ENCODE results near the gene CEP63. TPM values are rescaled to one million over a fixed set of nuclear protein-coding genes. Genes with fewer than 3 reads are reported as not detected.

Gene CEP63
- total and polyA plus RNA-seq, 12 donors, result 20.1 to 38.8 (median 30.8) TPM

DNA sequence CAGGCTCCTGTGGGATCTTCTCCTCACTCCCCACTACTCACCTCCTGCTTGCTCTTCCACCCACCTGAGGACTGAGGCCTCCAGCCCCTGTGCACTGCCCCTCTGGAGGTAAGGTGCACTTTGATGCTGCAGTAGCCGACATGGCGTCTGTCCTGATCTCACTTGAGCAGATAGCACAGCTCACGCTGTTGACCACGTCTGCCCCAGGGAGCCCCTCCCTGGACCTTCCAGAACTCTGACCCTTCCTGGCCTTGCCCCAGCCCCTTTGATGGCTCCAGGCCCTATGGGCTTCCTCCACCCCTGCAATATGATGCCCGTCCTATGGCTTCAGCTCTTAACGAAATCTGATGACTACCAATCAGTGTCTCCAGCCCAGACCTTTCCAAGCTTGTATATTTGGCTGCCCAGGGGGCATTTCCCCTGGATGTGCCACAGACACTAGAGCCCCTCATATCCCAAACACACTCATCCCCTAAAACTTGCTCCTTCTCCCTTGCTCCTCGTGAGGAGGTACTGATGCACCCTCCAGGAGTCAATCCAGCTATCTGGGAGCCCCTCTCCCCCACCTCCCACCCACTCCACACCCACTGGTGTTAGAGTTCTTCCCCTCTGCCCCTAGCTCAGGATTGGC is 137.9 kb downstream of the CEP63 start:
- Histone ChIP-seq H3K36me3 (peaks cover 0 to 7% (median 0%) of the 10 kb centered on the region in 9 donors), H3K4me1 (peaks cover 0 to 11% (median 0%) of the 10 kb centered on the region in 9 donors), H3K9me3 (no peaks in the 10 kb centered on the region), H3K27me3 (no peaks in the 10 kb centered on the region), H3K27ac (no peak overlapping the region), H3K4me3 (no peak overlapping the region)
- TF ChIP-seq, protein P1, sequence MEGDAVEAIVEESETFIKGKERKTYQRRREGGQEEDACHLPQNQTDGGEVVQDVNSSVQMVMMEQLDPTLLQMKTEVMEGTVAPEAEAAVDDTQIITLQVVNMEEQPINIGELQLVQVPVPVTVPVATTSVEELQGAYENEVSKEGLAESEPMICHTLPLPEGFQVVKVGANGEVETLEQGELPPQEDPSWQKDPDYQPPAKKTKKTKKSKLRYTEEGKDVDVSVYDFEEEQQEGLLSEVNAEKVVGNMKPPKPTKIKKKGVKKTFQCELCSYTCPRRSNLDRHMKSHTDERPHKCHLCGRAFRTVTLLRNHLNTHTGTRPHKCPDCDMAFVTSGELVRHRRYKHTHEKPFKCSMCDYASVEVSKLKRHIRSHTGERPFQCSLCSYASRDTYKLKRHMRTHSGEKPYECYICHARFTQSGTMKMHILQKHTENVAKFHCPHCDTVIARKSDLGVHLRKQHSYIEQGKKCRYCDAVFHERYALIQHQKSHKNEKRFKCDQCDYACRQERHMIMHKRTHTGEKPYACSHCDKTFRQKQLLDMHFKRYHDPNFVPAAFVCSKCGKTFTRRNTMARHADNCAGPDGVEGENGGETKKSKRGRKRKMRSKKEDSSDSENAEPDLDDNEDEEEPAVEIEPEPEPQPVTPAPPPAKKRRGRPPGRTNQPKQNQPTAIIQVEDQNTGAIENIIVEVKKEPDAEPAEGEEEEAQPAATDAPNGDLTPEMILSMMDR (IDR thresholded peaks at IDR 0.05), result no peak
- intact Hi-C loops (cut with DNase I), result no loop called here
- WGBS, 2 donors, result 89% methylated on average over 7 of the region's 7 CpGs
- no peak for DNase-seq
- ATAC-seq, result no peak

Other genes starting within 250 kb of the CEP63 start
- 10 to 100 TPM; 33.8 to 45.8 (median 37.5) TPM for gene RYK, start 235.2 kb upstream of the CEP63 start, total RNA-seq
- 10 to 100 TPM; 18.0 to 25.9 TPM for gene RYK, start 235.2 kb upstream of the CEP63 start, polyA plus RNA-seq
- 10 to 100 TPM; 27.8 to 96.6 (median 57.8) TPM for gene AMOTL2, start 111.6 kb upstream of the CEP63 start, total RNA-seq
- gene AMOTL2, start 111.6 kb upstream of the CEP63 start, polyA plus RNA-seq, result 10 to 100 TPM; 18.7 to 19.8 TPM
- gene ANAPC13, start 72 bp upstream of the CEP63 start, total RNA-seq, result 100 to 1,000 TPM in 1 of 10 donors, 10 to 100 TPM in 9; 68.2 to 119 (median 84.0) TPM
- gene ANAPC13, start 72 bp upstream of the CEP63 start, polyA plus RNA-seq, result 10 to 100 TPM; 25.7 to 81.3 TPM
- gene KY, start 165.0 kb downstream of the CEP63 start, total RNA-seq, result 10 to 100 TPM in 5 of 10 donors, 1 to 10 TPM in 5; 3.8 to 24.3 (median 10.5) TPM
- gene KY, start 165.0 kb downstream of the CEP63 start, polyA plus RNA-seq, result 1 to 10 TPM in 1 of 2 donors, under 1 TPM in 1; 0.46 to 3.4 TPM

All from heart right ventricle (tissue), 16 donors.